ENCODE measurements around the gene OSER1.
"Not testable (repeated sequence)": the region's sequence is repeated elsewhere in the genome, so short reads cannot be mapped to it uniquely, and the experiment has no call there.

The OSER1 gene

DNA sequence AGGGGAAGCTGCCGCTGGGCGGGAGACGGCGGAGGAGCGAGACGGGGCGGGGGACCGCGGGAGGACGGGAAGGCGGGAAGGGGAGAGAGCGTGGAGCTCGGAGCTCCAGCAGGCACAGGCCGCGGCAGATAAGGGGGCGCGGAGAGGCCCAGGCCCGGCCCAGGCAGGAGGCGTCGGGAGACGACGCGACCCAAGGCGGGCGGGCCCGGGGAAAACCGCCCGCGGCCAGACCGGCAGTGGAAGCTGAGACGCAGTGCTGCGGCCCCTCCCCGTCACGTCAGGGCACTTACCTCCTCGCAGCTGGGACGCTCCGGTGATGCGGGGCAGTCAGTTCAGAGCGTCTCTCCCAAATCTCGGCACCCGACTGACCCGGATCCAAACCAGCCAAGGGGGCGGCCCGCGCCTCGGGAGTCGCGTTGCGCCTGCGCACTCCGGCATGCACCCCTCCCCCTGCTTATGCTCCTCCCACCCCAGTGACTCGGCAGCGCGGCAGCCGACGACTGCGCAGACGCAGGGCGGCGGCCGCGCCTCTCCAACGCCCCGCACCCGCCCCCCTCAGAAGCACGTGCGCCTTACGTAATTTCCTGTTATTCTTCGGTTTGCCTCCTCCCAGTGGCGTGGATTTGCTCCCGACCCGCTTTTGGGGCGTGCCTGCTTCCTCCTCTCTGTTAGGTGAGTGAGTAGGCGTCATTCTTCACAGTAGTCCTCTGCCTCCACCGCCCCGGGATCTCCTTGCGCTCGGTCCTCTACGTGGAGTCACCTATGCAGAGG is at the start of gene OSER1:
Gene OSER1 (minus strand): TSS at position 366 of the 771 bp plus-strand sequence. CDS start 3,814 bp downstream, outside the sequence.
- DNase-seq (ENCODE audit: low spot score) = peak; percentile 100

DNA sequence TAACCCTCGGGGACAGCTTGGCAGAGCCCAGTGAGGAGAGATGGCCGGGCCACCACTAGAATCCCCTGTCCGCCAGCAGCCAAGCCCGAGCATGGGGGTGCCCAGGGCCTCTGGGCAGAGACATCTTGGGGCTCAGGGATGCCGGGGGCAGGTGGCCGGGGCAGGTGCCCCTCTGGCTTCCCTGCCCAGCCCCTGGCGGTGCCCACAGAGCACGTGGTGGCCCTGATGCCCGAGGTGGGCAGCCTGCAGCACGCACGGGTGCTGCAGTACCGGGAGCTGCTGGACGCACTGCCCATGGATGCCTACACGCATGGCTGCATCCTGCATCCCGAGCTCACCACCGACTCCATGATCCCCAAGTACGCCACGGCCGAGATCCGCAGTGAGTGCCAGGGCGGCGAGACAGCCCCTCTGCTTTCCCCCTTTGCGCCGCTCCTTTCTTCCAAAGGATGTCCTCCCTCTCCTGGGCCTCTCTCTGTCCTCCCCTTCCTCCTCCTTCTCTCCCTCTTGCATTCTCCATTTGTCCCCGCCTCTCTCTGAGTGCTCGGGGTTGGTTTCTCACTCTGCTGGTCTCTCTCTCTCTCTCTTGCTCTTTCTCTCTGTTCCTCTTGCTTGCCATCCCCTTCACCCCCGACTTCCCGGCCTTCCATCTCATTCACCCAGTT is 47.8 kb upstream of the OSER1 start:
- no peak for DNase-seq (ENCODE audit: low spot score)

DNA sequence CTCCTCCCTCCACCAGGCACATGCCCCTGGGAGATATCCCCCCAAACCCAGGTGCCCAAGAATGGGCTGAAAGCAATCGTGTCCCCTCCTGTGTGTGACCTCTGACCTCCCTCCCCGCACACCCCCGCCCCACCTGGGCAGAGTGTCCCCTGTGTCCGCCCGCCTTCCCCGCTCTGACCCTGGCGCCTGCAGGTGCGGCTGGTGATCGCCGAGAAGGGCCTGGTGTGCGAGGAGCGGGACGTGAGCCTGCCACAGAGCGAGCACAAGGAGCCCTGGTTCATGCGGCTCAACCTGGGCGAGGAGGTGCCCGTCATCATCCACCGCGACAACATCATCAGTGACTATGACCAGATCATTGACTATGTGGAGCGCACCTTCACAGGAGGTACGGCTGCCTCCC is 46.4 kb upstream of the OSER1 start:
- DNase-seq (ENCODE audit: low spot score) = no peak

DNA sequence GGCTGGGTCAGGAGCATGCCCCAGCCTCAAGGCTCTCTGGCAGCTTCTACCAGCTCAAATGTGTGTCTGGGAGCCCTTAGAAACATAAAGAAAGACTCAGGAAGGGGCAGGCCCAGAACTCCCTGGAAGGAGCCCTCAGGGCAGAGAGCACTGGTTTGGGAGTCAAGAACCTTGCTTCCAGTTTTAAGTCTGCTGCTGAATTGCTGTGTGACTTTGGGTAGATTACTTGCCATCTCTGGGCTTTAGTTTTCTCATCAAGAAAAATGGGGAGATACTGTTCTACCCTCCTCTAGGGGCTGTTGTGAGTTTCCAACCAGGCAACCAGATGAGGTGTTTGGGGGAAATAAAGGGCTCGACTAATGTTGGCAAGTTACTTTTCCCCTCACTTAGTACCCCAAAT is 45.4 kb upstream of the OSER1 start:
- DNase-seq (ENCODE audit: low spot score) = no peak

DNA sequence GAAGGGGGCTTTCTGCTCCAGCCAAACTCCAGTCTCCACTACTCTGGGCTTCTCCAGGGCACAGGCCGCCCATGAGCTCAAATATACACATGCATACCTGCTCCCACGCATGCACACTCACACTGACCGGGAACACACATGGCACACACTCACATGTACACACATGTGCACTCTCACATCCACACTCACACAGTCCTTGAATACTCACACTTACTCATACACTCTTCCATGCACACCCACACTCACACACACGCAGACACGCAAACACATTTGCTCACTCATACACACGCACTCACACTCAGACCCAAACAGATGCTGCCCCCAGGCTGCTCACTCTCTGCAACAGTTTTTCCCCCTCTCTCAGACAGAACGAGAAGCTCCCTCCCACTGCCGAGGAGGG is 43.5 kb upstream of the OSER1 start:
- no peak for DNase-seq (ENCODE audit: low spot score)

DNA sequence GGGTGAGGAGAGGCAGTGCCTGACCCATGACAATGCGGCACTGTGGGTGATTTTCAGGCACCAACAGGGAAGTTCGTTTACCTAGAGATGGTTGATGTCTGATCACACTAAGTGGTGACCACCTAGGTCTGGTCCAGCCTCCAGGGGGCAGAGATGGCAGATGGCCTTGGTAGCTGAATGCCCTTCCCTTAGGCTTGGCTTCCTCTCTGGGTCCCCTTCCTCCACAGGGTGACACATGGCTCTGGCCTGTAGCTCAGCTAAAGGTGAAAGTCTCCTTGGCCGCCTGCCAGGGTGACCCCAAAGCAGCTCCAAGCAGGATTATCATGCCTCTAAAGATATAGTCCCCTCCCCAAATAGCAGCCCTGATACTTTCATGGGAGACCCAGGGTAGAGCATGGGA is 43.0 kb upstream of the OSER1 start:
- no peak for DNase-seq (ENCODE audit: low spot score)

DNA sequence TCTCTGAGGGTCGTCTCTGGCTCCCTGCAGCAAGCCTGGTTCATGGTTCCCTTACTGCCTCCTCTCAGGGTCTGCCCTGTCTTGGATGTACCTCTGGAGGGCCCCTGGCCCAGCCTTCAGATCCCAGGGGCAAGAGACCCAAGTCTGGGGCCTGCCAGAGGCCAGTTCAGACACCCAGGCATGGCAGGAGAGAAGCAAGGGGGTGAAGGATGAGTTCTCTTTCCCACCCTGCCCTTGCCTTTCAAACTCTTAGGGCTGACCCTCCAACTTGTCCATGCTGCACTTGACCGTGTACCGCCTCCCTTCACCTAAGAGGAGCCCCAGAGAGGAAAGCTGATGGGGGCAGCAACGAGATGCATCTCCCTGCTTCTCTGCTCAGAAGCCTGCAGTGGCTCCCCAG is 40.7 kb upstream of the OSER1 start:
- no peak for DNase-seq (ENCODE audit: low spot score)

DNA sequence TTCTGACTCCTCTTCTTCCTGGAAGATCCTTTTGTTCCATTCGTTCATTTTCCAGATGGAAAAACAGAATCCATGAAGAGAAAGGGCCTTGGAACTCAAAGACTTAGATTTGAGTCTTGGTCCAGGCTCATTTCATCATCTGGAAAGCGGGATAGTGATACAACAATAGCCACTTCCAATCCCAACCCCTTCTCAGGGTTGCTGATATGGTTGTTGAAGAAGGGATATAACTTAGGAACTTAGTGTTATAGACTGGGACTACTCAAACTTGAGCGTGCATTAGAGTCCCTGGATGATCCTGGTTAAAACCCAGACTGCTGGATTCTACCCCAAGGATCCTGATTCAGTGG is 37.8 kb upstream of the OSER1 start:
- no peak for DNase-seq (ENCODE audit: low spot score)

DNA sequence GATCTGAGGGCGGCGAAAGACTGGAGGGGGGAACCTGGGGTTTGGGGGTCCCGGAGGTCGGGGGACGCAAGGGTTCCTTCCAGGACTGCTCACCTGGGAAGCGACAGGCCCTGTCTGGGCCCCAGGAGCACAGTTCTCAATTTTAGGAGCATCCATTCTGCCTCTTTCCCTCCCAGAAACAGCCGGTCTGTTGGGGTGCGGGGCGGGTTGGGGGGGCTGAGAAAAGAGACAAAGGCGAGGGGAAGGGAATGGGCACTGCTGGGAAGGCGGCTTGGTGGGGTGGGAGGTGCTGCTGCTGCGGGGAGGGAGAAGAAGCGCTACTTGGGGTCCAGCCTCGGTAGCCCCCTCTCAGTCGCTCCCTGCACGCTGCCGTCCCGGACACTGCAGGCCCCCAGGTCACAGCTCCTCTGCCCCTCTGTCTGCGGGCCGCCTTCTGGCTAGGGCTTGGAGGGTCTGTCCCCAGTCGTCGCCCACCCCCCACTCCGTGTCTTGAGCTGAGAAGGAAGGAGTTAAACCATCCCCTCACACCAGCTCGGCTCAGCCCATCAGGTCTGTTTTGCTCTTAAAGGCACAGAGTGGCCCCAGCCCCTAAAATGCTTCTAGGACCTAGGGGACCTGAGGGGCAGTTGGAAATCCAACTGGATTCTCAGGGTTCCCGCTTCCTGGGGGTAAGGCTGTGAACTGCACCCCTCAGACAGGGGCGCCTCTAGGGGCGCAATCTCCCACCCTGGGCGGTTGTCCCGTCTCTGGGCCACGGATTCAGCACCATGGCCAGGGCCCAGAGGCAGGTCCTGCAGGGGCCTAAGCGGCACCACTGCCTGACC is 37.2 kb upstream of the OSER1 start:
- peak; percentile 54 for DNase-seq (ENCODE audit: low spot score)

DNA sequence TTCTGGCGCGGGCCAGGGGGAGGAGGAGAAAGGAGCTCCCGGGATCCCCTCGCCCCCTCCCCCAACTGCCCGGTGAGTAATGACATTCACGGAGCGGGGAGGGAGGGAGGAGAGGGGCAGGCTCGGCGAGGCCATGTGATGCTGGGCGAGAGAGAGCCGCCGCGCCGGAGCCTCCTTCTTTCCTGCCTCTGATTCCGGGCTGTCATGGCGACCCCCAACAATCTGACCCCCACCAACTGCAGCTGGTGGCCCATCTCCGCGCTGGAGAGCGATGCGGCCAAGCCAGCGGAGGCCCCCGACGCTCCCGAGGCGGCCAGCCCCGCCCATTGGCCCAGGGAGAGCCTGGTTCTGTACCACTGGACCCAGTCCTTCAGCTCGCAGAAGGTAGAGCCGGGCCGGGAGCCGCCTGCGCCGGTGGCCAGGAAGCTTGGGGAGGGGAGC is 36.6 kb upstream of the OSER1 start, which contains the start of gene GDAP1L1:
Gene GDAP1L1 (plus strand): TSS at position 178 of the 441 bp plus-strand sequence. CDS start 27 bp downstream, at position 205.
- DNase-seq (ENCODE audit: low spot score) = no peak

DNA sequence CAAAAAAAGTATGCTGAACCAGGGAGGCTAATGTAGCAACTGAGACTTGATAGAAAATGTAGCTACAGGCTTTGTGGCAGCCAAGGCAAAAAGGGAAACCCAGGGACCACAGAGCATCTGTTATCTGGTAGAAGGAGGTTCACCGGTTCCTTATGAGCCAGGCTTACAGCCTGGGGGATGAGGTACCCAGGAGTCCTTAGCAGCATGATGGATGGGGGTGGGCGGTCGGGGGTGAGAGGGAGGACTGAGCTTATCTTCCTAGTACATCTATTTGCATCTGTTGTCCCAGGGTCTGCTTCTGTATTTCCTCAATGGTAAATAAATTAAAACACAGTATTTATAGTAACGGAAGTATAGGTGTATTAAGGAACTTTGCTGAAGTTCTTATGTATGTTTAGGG is 35.4 kb upstream of the OSER1 start:
- DNase-seq (ENCODE audit: low spot score) = no peak

DNA sequence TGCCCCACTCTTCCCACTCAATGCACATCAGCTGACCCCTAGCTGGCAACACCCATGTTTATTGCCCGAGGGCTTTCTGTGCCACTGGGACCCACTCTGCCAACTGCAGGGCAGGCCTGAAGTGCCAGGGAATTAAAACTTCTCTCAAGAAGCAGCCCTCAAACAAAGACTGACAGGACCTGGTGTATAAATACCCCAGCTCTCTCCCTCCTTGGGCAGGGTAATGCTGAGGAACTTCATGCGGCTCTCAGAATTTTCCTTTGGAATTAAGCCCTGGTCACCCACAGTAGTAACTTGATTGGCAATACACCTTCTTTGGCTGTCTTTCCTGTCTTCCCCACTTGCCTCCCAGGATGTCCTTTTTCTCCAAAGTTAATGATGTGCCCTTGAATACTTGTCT is 31.2 kb upstream of the OSER1 start:
- DNase-seq (ENCODE audit: low spot score) = no peak

DNA sequence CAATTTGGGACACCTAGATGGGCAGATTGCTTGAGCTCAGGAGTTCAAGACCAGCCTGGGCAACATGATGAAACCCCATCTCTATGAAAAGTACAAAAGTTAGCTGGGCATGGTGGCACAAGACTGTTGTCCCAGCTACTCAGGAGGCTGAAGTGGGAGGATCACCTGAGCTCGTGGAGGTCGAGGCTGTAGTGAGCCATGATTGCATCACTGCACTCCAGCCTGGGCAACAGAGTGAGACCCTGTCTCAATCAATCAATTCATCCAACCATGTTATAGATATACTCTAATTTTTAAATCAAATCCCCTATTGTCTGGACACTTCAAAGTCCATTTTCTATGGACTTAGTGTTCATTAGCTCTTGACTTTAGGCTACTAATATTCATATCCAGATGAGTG is 26.3 kb upstream of the OSER1 start:
- DNase-seq (ENCODE audit: low spot score) = not testable (repeated sequence)

DNA sequence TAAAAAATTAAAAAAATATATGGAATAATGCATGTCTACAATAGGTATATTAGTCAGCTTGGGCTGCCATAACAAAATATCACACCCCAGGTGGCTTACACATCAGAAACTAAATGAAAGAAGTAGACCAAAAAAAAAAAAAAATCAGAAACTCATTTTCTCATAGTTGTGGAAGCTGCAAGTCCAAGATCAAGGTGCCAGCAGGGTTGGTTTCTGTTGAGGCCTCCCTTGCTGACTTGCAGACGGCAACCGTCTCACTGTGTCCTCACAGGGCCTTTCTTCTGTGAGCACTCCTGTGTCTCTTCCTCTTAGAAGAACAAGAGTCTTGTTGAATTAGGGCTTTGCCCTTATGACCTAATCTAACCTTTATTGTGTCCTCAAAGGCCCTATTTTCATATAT is 25.1 kb upstream of the OSER1 start:
- no peak for DNase-seq (ENCODE audit: low spot score)

DNA sequence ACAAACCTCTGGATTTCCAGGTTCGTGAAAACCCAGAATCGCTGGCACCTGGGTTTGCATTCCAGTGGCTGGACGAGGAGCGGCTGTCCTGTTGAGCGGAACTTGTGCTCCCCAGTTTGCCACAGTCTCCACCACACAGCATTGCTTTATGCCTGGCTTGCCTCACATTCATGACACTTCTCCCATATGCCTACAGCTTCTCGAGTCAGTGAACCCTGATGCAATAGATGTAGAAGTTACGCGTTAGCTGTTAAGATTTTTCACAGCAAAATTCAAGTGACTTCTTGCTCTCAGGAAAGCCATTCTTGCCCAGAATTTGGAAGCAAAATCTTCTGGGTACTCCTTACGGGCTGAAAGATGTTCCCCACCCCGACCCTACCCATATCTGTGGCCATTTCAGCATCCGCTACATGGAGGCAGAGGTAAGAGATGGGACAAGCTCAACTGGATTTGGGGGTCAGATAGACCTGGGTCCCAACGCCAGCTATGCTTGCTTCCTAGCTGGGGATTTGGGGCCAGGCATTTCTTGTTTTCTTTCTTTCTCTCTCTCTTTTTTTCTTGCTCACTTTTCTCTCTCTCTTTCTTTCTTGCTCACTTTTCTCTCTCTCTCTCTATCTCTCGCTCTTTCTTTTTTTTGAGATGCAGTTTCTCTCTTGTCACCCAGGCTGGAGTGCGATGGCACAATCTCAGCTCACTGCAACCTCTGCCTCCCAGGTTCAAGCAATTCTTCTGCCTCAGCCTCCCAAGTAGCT is 24.2 kb upstream of the OSER1 start:
- DNase-seq (ENCODE audit: low spot score) = no peak

DNA sequence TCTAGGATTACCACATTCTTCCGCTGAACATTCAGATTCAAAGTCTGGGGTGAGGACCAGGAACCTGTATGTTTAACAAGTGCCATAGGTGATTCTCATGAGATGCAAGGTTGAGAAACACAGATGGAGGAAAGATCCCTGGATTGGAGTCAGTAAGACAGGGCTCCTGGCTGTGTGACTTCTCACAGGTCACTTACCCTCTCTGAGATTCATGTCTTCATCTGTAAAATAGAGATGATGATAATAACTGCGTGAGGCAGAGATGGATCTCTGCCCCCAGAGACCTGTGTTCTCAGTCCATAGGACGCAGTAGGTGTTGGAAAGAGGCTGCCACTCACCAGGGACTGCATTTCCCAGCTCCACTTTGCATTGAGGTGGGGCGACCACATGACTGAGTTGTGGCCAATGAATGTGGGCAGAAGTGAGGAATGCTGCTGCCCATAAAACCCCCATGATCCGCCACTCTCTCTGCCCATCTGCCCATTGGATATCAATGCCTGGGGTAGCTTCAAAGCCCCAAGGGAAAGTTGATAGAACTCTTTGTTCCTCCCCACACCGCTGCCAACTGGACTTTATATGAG is 23.0 kb upstream of the OSER1 start:
- no peak for DNase-seq (ENCODE audit: low spot score)

DNA sequence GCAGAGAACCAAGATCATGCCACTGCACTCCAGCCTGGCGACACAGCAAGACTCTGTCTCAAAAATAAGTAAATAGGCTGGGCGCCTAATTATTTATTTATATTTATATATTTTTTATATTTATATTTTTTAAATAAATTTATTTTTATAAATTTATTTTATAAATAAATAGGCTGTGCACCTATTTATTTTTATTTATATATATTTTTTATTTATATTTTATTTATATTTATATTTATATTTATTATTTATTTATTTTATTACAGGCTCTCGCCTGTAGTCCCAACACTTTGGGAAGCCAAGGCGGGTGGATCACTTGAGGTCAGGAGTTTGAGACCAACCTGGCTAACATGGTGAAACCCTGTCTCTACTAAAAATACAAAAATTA is 21.9 kb upstream of the OSER1 start:
- not testable (repeated sequence) for DNase-seq (ENCODE audit: low spot score)

DNA sequence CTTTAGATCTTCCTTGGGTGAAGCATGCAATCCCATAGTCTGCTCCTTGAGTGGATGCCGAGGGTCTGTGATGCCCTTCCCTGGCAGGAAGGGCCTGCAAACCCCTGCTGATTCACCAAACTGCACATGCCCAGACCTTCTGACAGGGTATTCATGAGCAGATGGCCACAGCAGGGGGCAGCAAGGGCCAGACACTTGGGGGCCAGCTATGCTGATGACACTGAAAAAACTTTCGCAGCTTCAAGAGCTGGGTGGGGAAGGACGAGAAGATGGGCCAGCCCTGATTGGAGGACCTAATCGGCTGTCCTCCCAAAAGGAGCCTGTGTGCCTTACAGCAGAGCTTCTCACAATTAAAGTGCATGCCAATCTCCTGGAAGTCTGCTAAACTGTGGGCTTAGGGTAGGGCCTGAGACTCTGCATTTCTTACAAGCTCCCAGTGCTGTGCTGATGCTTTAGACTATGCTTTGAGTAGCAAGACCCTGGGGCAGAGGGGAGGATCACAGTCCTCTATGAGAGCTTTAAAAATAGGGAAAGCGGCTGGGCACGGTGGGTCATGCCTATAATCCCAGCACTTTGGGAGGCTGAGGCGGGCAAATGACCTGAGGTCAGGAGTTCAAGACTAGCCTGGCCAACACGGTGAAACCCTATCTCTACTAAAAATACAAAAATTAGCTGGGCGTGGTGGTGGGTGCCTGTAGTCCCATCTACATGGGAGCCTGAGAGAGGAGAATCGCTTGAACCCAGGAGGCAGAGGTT is 21.3 kb upstream of the OSER1 start:
- DNase-seq (ENCODE audit: low spot score) = no peak

DNA sequence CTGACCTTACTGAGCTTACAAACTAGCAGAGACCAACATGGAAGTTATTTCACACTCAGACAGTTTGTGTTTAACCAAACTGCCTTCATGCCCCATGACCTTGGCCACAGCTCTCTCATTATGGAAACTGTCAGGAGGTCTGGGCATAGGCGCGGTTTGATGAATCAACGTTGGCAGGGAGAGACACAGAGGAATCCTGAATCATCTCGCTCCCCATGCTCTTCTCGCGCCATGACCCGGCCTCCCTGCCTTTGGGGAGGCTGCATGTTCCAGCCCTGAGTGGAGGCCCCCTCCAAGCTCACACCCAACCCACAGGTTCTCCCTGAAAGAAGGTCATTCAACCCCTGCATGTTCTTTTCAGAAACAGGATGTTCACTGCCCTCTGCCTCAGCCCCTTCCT is 20.6 kb upstream of the OSER1 start:
- DNase-seq (ENCODE audit: low spot score) = no peak

DNA sequence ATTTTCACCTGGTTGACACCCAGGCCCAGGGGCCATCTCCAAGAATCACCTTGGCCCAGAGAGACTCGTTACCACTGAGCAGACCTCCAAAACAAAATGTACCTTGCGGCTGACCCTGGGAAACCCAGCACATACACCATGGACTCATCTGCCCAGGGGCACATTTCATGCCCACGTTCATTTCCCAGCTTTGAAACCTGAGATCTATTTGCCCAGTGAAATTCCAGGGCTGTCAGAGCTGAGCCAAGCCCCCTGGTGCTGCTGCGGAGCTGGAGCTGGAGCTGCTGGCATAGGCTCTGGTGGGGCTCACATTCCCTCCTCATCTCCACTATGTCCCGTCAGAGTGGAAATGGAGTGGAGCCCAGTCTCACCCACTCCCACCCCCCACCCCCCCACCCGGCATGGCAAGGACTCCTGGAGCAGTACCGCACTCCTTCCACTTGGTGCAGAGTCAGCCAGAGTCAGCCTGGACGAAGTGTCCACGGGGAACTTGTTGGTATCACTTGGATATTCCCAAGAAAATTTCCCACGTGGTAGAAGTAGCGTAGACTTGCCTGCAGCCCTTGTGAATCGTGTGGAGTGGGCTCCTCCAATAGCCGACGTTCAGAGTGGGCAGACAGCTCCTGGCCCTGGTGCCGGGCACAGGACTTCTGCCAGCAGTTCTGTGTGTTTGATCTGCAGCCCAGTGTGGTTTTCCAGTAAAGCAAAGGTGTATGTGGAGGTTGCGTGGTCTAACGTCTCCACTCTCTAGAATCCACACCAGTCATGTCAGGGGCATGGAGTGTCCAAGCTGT is 18.1 kb upstream of the OSER1 start:
- DNase-seq (ENCODE audit: low spot score) = no peak

All from GM03348 (cell line).